ENCODE results near the gene CDH15.
A peak's percentile ranks its signal among the peaks of the same experiment; 100 is the strongest.

CDH15 gene

DNA sequence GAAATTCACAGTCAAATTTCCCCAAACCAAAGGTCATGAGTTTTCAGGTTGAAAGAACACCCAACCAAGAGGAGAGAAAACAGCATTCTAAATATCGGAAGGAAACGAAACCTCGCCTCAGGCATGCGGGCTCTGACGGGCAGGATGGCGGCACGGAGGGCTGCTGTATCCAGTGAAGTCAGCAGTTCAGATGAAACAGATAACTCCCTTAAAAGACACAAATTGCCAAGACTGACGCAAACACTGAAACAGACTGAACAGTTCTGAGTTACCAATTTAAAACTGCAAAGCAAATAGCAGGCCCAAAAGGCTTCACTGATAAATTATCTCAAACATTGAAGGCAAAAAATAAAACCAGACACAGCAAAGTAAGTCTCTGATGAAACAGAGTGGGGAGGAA, 20.6 kb upstream of the CDH15 start:
- ATAC-seq (ENCODE audit: low read depth) = no peak
- TF ChIP-seq, protein P1, sequence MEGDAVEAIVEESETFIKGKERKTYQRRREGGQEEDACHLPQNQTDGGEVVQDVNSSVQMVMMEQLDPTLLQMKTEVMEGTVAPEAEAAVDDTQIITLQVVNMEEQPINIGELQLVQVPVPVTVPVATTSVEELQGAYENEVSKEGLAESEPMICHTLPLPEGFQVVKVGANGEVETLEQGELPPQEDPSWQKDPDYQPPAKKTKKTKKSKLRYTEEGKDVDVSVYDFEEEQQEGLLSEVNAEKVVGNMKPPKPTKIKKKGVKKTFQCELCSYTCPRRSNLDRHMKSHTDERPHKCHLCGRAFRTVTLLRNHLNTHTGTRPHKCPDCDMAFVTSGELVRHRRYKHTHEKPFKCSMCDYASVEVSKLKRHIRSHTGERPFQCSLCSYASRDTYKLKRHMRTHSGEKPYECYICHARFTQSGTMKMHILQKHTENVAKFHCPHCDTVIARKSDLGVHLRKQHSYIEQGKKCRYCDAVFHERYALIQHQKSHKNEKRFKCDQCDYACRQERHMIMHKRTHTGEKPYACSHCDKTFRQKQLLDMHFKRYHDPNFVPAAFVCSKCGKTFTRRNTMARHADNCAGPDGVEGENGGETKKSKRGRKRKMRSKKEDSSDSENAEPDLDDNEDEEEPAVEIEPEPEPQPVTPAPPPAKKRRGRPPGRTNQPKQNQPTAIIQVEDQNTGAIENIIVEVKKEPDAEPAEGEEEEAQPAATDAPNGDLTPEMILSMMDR (IDR thresholded peaks at IDR 0.05; ENCODE audit: poor library complexity, severe bottlenecking) = no peak
- Histone ChIP-seq H3K4me3 (ENCODE audit: severe bottlenecking) (no peak overlapping the region), H3K27me3 (ENCODE audit: insufficient read depth, poor library complexity, severe bottlenecking) (no peaks in the 10 kb centered on the region), H3K27ac (ENCODE audit: poor library complexity, severe bottlenecking) (no peak overlapping the region), H3K36me3 (ENCODE audit: low read depth) (peaks cover 20% of the 10 kb centered on the region), H3K9me3 (ENCODE audit: severe bottlenecking) (no peaks in the 10 kb centered on the region), H3K4me1 (ENCODE audit: insufficient read depth, poor library complexity, severe bottlenecking) (peaks cover 4% of the 10 kb centered on the region)
- DNase-seq (ENCODE audit: low spot score) = peak; percentile 36

DNA sequence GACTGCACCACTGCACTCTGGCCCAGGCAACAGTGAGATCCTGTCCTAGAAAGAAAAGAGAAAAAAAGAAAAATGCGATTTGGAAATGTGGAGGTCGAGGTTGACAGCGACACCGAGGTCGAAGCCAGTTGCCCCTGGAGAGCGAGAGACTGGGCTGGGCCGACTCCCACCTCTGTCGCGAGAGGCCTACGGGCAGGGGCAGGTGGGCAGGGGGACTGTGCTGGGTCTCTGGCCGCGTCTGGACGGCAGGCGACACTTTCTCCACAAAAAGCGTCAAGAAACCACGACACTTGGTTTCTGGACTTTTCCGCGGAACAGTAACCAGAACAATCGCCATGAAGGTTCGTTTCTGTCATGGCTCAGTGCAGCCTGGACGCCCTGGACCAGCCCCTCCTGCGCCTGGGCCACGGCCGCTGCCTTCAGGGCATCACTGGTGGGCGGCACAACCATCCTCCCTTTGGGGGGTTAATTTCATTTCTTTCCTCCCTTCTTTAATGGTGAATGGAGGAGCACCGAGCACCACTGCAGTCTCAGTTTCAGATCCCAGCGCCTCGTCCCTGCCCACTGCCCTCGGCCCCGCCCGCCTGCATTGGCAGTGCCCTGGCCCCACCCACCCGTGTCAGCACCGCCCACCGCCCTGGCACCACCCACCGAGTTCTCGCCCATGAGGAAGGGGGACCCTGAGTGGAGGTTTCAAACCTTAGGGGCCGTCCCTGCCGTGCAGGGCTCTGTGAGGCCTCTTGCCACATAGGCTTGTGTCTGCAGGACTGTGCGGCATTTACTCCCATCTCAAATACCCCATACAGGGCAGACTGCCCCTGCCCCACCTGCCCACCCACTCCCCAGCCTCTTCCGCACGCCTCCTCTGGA, 18.5 kb upstream of the CDH15 start:
- H3K4me1 ChIP-seq (ENCODE audit: insufficient read depth, poor library complexity, severe bottlenecking) = peaks cover 4% of the 10 kb centered on the region
- no peak overlapping the region for H3K27ac ChIP-seq (ENCODE audit: poor library complexity, severe bottlenecking)
- H3K36me3 ChIP-seq (ENCODE audit: low read depth) = peaks cover 11% of the 10 kb centered on the region; the same call in 1 of the 2 replicates
- H3K27me3 ChIP-seq (ENCODE audit: insufficient read depth, poor library complexity, severe bottlenecking) = no peaks in the 10 kb centered on the region
- no peaks in the 10 kb centered on the region for H3K9me3 ChIP-seq (ENCODE audit: severe bottlenecking)
- DNase-seq (ENCODE audit: low spot score) = no peak
- H3K4me3 ChIP-seq (ENCODE audit: severe bottlenecking) = no peak overlapping the region
- TF ChIP-seq, protein P1 (IDR thresholded peaks at IDR 0.05; ENCODE audit: poor library complexity, severe bottlenecking) = no peak
- ATAC-seq (ENCODE audit: low read depth) = peak; percentile 4; the same call in 2 of the 3 replicates

DNA sequence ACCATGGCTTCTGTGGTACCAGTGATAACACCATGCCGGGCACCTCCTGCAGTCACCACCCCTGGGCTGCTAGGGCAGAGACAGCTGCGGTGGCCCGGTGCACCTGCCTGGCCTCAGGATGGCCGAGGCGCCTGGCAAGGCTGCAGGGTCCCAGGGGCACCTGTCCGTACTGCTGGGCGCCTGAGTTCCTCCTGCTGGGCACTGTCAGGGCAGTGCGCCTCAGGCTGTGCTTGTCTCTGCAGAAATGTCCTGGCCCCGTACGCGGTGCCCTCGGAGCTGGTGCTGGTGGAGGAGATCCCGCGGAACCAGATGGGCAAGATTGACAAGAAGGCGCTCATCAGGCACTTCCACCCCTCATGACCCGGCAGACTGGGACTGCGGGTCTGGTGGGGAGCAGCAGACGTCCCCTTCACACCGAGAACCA, 17.7 kb upstream of the CDH15 start:
- H3K27ac ChIP-seq (ENCODE audit: poor library complexity, severe bottlenecking) = no peak overlapping the region
- TF ChIP-seq, protein P1 (IDR thresholded peaks at IDR 0.05; ENCODE audit: poor library complexity, severe bottlenecking) = no peak
- H3K36me3 ChIP-seq (ENCODE audit: low read depth) = peaks cover 11% of the 10 kb centered on the region; the same call in 1 of the 2 replicates
- peaks cover 4% of the 10 kb centered on the region for H3K4me1 ChIP-seq (ENCODE audit: insufficient read depth, poor library complexity, severe bottlenecking)
- peak; percentile 30 for ATAC-seq (ENCODE audit: low read depth)
- H3K9me3 ChIP-seq (ENCODE audit: severe bottlenecking) = no peaks in the 10 kb centered on the region
- no peaks in the 10 kb centered on the region for H3K27me3 ChIP-seq (ENCODE audit: insufficient read depth, poor library complexity, severe bottlenecking)
- H3K4me3 ChIP-seq (ENCODE audit: severe bottlenecking) = no peak overlapping the region
- DNase-seq (ENCODE audit: low spot score) = no peak

DNA sequence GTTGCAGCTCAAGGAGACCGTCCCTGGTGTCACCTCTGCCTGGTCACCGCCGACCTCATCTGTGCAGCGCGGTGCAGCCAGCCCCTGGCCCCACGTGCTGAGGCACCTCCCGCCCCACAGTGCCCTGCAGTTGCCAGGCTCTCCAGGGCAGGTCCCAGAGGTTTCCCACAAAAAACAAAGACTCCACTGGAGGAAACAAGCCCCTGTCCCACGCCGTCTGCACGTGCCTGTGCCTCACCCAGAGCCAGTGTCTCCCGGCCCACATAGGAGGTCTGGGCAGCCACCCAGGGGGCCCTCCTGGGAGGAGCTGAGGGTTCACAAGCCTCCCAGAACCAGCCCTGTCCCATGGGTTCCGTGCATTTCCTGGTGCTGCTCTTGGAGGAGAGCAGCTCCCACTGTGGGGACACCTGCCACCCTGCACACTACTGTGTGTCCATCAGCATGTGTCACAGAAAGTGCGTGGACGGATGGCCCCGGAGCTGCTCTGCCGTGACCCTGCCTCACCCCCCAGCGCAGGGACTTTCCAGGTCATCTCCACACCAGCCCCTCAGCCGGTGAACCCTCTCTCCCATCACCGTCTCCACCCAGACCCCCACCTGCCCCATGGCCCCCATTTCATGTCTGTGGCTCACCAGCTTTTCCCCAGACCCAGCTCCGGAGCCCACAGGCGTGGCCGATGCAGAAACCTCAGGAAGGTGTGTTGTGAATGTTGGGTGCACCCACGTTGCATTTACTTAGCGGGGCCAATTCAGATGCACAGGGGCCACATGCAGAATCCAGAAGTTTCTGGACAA, 17.0 kb upstream of the CDH15 start:
- Histone ChIP-seq H3K9me3 (ENCODE audit: severe bottlenecking) (no peaks in the 10 kb centered on the region), H3K27ac (ENCODE audit: poor library complexity, severe bottlenecking) (no peak overlapping the region), H3K27me3 (ENCODE audit: insufficient read depth, poor library complexity, severe bottlenecking) (no peaks in the 10 kb centered on the region), H3K4me1 (ENCODE audit: insufficient read depth, poor library complexity, severe bottlenecking) (peaks cover 4% of the 10 kb centered on the region), H3K36me3 (ENCODE audit: low read depth) (peaks cover 5% of the 10 kb centered on the region; the same call in 1 of the 2 replicates), H3K4me3 (ENCODE audit: severe bottlenecking) (no peak overlapping the region)
- ATAC-seq (ENCODE audit: low read depth) (no peak), DNase-seq (ENCODE audit: low spot score) (no peak)
- TF ChIP-seq, protein P1 (IDR thresholded peaks at IDR 0.05; ENCODE audit: poor library complexity, severe bottlenecking) = no peak

Measured in RWPE2 (cell line).